A673 (cell line): ENCODE data around the gene GAS6. TPM values are rescaled to one million over a fixed set of nuclear protein-coding genes. Genes with fewer than 3 reads are reported as not detected.

Source experiments
- BruUV-seq: library from RNA; stranded (reverse); fragments of 400-500 nt; replicated peaks from 2 replicates; lab custom pipeline; 2021; lab: Mats Ljungman, UMichigan
- CTCF ChIA-PET: fragments of 300-600 bp; sonication (Branson Sonifier 250); formaldehyde crosslinking; loops from one replicate; lab custom pipeline; 2022; ENCODE audit warnings: antibody characterized with exemption; lab: Charles Lee
- POLR2A ChIA-PET: fragments of 300-600 bp; sonication (Branson Sonifier 250); formaldehyde crosslinking; loops from one replicate; lab custom pipeline; 2022; ENCODE audit warnings: antibody characterized with exemption; ENCODE audit not compliant: low non-redundant PET; lab: Charles Lee
- DNase-seq: peaks from one replicate; pipeline ENCODE4 v3.0.0-alpha.2; 2015; ENCODE audit warnings: low spot score
- H3K27ac ChIP-seq: fragments of 200-600 bp; sonication (generic); 2 replicates; pipeline ENCODE4 v1.5.1; 2016; ENCODE audit warnings: mixed run types, low read depth, mild to moderate bottlenecking, mixed read lengths, antibody characterized with exemption, low read length; ENCODE audit not compliant: poor library complexity, severe bottlenecking
- H3K27me3 ChIP-seq: fragments of 200-600 bp; sonication (generic); replicated peaks from 2 replicates; pipeline ENCODE4 v1.6.1; 2017; ENCODE audit warnings: mixed run types, low read depth, mild to moderate bottlenecking, mixed read lengths, antibody characterized with exemption, low read length; ENCODE audit not compliant: insufficient read depth, poor library complexity
- H3K36me3 ChIP-seq: fragments of 200-600 bp; sonication (generic); 2 replicates; pipeline ENCODE4 v1.6.1; 2016; ENCODE audit warnings: mixed run types, mild to moderate bottlenecking, mixed read lengths, antibody characterized with exemption, low read length; ENCODE audit not compliant: insufficient read depth, poor library complexity, severe bottlenecking
- H3K4me1 ChIP-seq: fragments of 200-600 bp; sonication (generic); 2 replicates; pipeline ENCODE4 v1.6.1; 2017; ENCODE audit warnings: mixed run types, mild to moderate bottlenecking, mixed read lengths, antibody characterized with exemption, low read length; ENCODE audit not compliant: insufficient read depth, poor library complexity, severe bottlenecking
- H3K4me3 ChIP-seq: fragments of 200-600 bp; sonication (generic); 2 replicates; pipeline ENCODE4 v1.5.1; 2016; ENCODE audit warnings: low read depth, mixed run types, mild to moderate bottlenecking, mixed read lengths, low read length; ENCODE audit not compliant: poor library complexity, severe bottlenecking
- H3K9me3 ChIP-seq: fragments of 200-600 bp; sonication (generic); 2 replicates; pipeline ENCODE4 v1.6.1; 2016; ENCODE audit warnings: mixed run types, low read depth, mild to moderate bottlenecking, mixed read lengths, antibody characterized with exemption, low read length; ENCODE audit not compliant: poor library complexity, severe bottlenecking
- CTCF ChIP-seq: fragments of 300-800, 200-600 bp; sonication (generic); conservative IDR thresholded peaks from 2 replicates; pipeline ENCODE4 v1.5.1; 2017; ENCODE audit warnings: low read depth, mild to moderate bottlenecking, antibody characterized with exemption, low read length, moderate library complexity, mixed read lengths
- EZH2 ChIP-seq: fragments of 200-600 bp; sonication (generic); IDR thresholded peaks from 2 replicates; pipeline ENCODE4 v1.6.1; 2017; ENCODE audit warnings: borderline replicate concordance, low read depth, mild to moderate bottlenecking, mixed read lengths, antibody characterized with exemption, low read length; ENCODE audit not compliant: poor library complexity, severe bottlenecking
- intact Hi-C: fragments of 100-400 bp; cut with micrococcal nuclease; formaldehyde crosslinking; loops from one replicate; pipeline ENCODE4 v1.10.0; 2022; ENCODE audit not compliant: unreplicated experiment
- total RNA-seq: library from RNA; stranded (reverse); gene quantifications from 2 replicates; pipeline ENCODE4 v1.2.3, GENCODE V29; 2021

GAS6 gene
- total RNA-seq, 1 experiment from 2014 or later, result 0.67 TPM

DNA sequence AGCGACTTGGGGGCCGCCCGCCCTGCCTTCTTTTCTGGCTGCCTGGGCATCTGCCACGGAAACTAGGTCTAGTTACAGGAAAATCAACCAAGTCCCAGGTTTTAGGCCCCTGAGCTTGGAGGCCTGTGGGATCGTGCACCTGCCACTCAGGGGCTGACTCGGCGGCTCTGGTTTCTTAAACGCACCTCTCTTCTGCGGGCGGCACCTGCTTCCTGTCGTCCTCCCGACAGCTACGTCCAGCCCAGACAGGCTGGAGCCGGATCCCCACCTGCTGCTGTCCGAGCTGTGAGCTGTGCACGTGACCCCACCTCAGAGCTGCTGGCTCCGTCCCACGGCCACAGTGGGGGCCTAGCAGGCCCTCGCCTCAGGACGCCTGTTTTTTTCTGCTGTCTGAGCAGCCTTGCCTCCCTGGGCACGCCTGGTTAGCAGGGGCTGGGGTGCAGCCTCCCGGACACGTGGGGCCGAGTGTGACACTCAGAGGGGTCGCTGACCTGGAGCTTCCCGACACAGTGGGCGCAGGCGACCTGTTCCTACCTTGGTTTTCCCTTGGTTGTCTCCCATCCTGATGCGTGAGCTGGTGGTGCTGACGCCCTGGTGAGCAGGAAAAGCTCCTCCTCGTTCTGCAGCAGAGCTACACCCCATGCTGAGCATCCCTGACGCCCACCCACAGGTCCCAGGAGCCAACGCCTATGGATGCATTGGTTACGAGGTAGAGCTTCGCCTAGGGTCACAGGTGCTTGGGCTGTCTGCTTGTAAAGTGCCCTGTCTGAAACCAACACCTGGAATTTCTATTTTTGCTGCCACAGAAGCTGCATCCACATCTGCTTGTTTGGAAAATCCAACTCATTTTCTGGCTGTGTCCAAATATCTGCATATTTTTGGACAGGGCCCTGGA, 87.4 kb downstream of the GAS6 start:
- H3K4me1 ChIP-seq, result no peaks in the 10 kb centered on the region
- BruUV-seq, result no TSS peak

GRCh38 chr13:113775451-113776145, 88.3 kb downstream of the GAS6 start:
- H3K36me3 ChIP-seq, result no peaks in the 10 kb centered on the region
- H3K27me3 ChIP-seq, result peaks cover 23% of the 10 kb centered on the region
- no TSS peak for BruUV-seq
- CTCF ChIA-PET, result no interaction called here
- no peak overlapping the region for H3K4me3 ChIP-seq
- intact Hi-C loops, result no loop called here
- DNase-seq, result no peak
- TF ChIP-seq EZH2, result no peak
- TF ChIP-seq CTCF, result no peak
- POLR2A ChIA-PET, result no interaction called here
- no peak overlapping the region for H3K27ac ChIP-seq
- H3K9me3 ChIP-seq, result no peaks in the 10 kb centered on the region
- no peaks in the 10 kb centered on the region for H3K4me1 ChIP-seq

More for the DNA sequence above, 87.4 kb downstream of the GAS6 start:
- no peaks in the 10 kb centered on the region for H3K36me3 ChIP-seq
- no peak for DNase-seq
- CTCF ChIA-PET, result no interaction called here
- no peaks in the 10 kb centered on the region for H3K9me3 ChIP-seq
- peaks cover 32% of the 10 kb centered on the region for H3K27me3 ChIP-seq
- H3K27ac ChIP-seq, result no peak overlapping the region
- no peak overlapping the region for H3K4me3 ChIP-seq
- intact Hi-C loops, result no loop called here
- no peak for TF ChIP-seq EZH2
- no peak for TF ChIP-seq CTCF
- POLR2A ChIA-PET, result no interaction called here

DNA sequence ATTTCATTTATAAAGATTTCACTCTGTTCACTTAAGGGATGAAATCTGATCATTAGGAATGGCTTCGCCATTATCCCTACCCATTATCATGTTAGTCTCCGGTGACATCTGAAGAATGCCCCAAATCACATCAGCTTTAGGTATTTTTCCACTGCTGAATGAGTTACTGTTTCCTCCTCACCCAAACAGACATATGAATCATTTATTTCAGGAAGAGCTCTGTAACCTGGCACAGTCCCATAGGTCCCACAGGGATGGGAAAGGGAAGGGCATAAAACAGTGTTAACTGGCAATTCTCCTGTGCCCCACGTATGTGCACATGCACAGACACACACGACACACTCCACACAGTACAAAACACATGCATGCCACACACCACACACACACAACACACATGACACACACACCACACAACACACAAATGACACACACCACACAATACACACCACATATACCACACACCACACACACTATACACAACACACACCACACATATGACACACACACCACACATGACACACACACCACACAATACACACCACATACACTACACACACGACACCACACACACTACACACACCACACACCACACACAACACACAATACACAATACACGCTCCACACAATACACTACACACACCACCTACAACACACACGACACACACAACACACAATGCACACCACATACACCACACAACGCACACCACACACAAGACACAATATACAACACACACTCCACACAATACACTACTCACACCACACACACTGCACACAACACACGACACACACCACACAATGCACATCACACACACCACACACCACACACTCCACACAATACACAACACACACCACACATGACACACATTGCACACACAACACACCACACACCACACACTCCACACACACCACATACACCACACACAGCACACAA, 89.4 kb downstream of the GAS6 start:
- ChIA-PET POLR2A (no interaction called here), CTCF (no interaction called here)
- no peaks in the 10 kb centered on the region for H3K4me1 ChIP-seq
- peaks cover 12% of the 10 kb centered on the region for H3K27me3 ChIP-seq
- H3K4me3 ChIP-seq, result no peak overlapping the region
- TF ChIP-seq EZH2 (no peak), CTCF (no peak)
- H3K9me3 ChIP-seq, result no peaks in the 10 kb centered on the region
- intact Hi-C loops, result no loop called here
- no peak overlapping the region for H3K27ac ChIP-seq
- no peaks in the 10 kb centered on the region for H3K36me3 ChIP-seq
- BruUV-seq, result no TSS peak
- DNase-seq, result peak; percentile 43
